Thyroid gland (tissue), 4 donors: ENCODE data around the gene ELFN1. TPM values are rescaled to one million over a fixed set of nuclear protein-coding genes. Genes with fewer than 3 reads are reported as not detected.

Experiments used
- DNase-seq, 2 donors: peaks; one replicate each; pipeline ENCODE4 v3.0.0-alpha.2; 2019
- H3K27ac ChIP-seq, 3 donors: fragments of 200-600 bp; sonication (generic); 1 replicate in 2 of 3; 2 replicates in 1 of 3; pipeline ENCODE4 v1.5.1; 2016 to 2019; ENCODE audit warnings: mild to moderate bottlenecking in 1 of 3, moderate library complexity in 1 of 3
- H3K27me3 ChIP-seq: fragments of 200-600 bp; sonication (generic); one replicate; pipeline ENCODE4 v1.5.1; 2019
- H3K36me3 ChIP-seq, 2 donors: fragments of 200-600 bp; sonication (generic); one replicate each; pipeline ENCODE4 v1.5.1; 2016 to 2019
- H3K4me1 ChIP-seq, 2 donors: fragments of 200-600 bp; sonication (generic); one replicate each; pipeline ENCODE4 v1.5.1; 2017 to 2019
- H3K4me3 ChIP-seq, 3 donors: fragments of 200-600 bp; sonication (generic); replicated peaks in 1 of 3; 1 replicate in 2 of 3; 2 replicates in 1 of 3; pipeline ENCODE4 v1.5.1; 2016; ENCODE audit warnings: mild to moderate bottlenecking in 1 of 3
- H3K9me3 ChIP-seq: fragments of 200-600 bp; sonication (generic); one replicate; pipeline ENCODE4 v1.5.1; 2017
- CTCF ChIP-seq, 6 experiments: fragments of 200-600 bp in 3 of 6; fragments of 450-650 bp in 3 of 6; sonication (generic) in 3 of 6; IDR thresholded peaks; one replicate each; pipeline ENCODE4 v1.5.1; 2016 to 2019; ENCODE audit warnings: antibody characterized with exemption in 6 of 6, mild to moderate bottlenecking in 2 of 6, inconsistent platforms in 1 of 6, moderate library complexity in 1 of 6
- POLR2A ChIP-seq, 2 donors: fragments of 450-650 bp; IDR thresholded peaks; one replicate each; pipeline ENCODE4 v1.6.1; 2017; ENCODE audit warnings: antibody characterized with exemption in 2 of 2, mild to moderate bottlenecking in 2 of 2, moderate library complexity in 1 of 2
- WGBS, 2 donors: methylation state at CpG; one replicate each; pipeline ENCODE4 v1.1.5; 2017; 5-methylcytosine and 5-hydroxymethylcytosine counted together
- intact Hi-C: fragments of 100-400 bp; cut with DNase I; formaldehyde crosslinking; loops from one replicate; pipeline ENCODE4 v1.15.1; 2023
- total RNA-seq, 4 donors: library from RNA; depleted of rRNA; stranded (reverse); fragments of >200 nt; gene quantifications; one replicate each; pipeline ENCODE4 v1.2.3, GENCODE V29; 2016

Gene ELFN1
- total RNA-seq, 4 donors from 2014 or later = 0.11 to 0.96 (median 0.54) TPM

GRCh38 chr7:1666317-1666822, 3.7 kb upstream of the ELFN1 start:
- intact Hi-C loops = loop anchor here (10.0 kb wide), 1 partner anchor 678 kb away; no protein-coding TSS in a partner anchor
- no peaks in the 10 kb centered on the region for H3K9me3 ChIP-seq
- peaks cover 34% of the 10 kb centered on the region for H3K27me3 ChIP-seq
- peaks cover 28 to 53% of the 10 kb centered on the region in 2 donors for H3K4me1 ChIP-seq
- WGBS, 2 donors = 0% methylated on average over 8 of the region's 58 CpGs; no CpG with 5 or more reads in 1 of the 2 donors
- peak overlapping the region in 1 of 3 donors; percentile 29 for H3K4me3 ChIP-seq
- TF ChIP-seq CTCF (IDR thresholded peaks at IDR 0.05) = no peak
- TF ChIP-seq POLR2A (IDR thresholded peaks at IDR 0.05) = no peak
- no peaks in the 10 kb centered on the region for H3K36me3 ChIP-seq
- no peak overlapping the region for H3K27ac ChIP-seq
- DNase-seq = no peak

DNA sequence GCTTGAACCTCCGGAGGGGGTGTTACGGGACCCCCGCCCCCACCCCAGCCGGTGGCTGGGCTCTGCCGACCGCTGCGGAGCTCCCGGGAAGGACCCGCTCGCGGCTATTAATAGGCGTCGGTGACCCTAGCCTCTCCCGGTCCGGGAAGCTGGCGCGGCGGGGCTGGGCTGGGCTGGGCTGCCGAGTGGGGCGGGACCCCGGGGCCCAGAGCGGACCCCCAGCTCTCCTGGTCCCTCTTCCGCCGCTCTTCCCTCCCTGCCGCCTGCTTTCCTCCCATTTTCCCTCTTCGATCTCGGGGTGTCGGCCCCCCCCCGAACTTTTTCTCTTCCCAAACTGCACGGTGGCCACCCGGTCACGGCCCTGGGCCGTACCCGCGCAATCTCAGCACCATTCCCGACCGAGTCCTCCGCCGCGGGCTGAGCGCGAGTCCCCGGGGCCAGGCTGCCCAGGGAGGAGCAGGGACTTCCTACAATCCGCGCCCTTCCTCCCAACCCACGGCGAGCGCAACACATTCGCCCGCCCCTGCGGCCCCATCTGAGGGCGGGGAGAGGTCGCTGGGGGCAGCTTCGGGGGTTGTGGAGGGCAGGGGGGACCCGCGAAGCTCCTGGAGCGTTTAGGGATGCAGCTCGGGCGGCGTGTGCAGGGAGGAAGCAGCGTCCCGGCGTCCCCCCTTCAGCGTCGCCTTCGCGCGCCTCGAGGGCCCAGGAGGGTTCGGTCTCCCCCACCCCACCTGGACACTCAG, 3.1 kb upstream of the ELFN1 start:
- WGBS, 2 donors = 2 to 3% methylated on average over 24 to 47 of the region's 70 CpGs
- H3K4me3 ChIP-seq = peak overlapping the region; percentile 8 to 29 (median 15)
- H3K4me1 ChIP-seq = peaks cover 28 to 53% of the 10 kb centered on the region in 2 donors
- H3K36me3 ChIP-seq = no peaks in the 10 kb centered on the region
- DNase-seq = no peak
- intact Hi-C loops = loop anchor here (10.0 kb wide), 1 partner anchor 678 kb away; no protein-coding TSS in a partner anchor
- peaks cover 34% of the 10 kb centered on the region for H3K27me3 ChIP-seq
- no peaks in the 10 kb centered on the region for H3K9me3 ChIP-seq
- no peak overlapping the region for H3K27ac ChIP-seq
- TF ChIP-seq CTCF (IDR thresholded peaks at IDR 0.05) (no peak), POLR2A (IDR thresholded peaks at IDR 0.05) (no peak)

- H3K4me3 ChIP-seq = peak overlapping the region in 2 of 3 donors; percentile 15 to 29
Observed at GRCh38 chr7:1667566-1668395, 2.3 kb upstream of the ELFN1 start.

DNA sequence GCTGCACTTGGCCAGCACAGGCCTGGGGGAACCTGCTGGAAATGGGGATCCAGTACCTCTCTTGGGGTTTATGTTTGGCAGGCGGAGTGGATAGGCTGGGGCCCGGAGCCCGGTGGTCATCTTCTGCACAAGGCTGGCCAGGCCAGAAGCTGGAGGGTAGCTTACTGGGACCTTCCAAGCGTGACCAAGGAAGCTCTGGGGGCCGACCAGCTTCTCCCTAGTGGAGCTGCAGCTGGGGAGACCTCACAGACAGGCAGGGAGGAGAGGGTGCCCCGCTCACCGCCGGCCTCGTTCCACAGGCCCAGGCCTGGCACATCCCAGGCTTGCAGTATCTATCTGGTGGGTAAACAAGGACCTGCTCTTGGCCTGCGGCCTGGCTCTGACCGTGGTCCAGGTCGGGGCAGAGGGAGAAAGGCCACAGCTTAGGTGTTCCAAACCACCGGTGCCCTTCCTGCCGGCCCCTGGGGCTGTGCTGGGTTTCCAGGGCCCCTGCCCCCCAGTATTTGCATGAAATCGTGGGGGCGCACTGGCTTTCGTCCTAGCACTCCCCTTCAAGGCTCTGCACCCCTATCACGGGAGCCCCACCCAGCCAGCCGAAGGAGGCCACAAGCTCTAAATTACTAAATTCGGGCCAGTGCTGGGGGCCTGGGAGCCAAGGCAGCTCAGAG, 1.5 kb upstream of the ELFN1 start:
- no peak for DNase-seq
- Histone ChIP-seq H3K4me3 (no peak overlapping the region), H3K9me3 (no peaks in the 10 kb centered on the region), H3K27me3 (peaks cover 38% of the 10 kb centered on the region), H3K4me1 (peaks cover 28 to 53% of the 10 kb centered on the region in 2 donors), H3K36me3 (no peaks in the 10 kb centered on the region), H3K27ac (no peak overlapping the region)
- TF ChIP-seq POLR2A (IDR thresholded peaks at IDR 0.05) (no peak), CTCF (IDR thresholded peaks at IDR 0.05) (no peak)
- intact Hi-C loops = loop anchor here (10.0 kb wide), 1 partner anchor 676 kb away; no protein-coding TSS in a partner anchor
- WGBS, 2 donors = 41 to 49% methylated on average over 3 to 6 of the region's 20 CpGs

More at GRCh38 chr7:1667566-1668395, 2.3 kb upstream of the ELFN1 start:
- Histone ChIP-seq H3K36me3 (no peaks in the 10 kb centered on the region), H3K27ac (no peak overlapping the region), H3K9me3 (no peaks in the 10 kb centered on the region), H3K27me3 (peaks cover 38% of the 10 kb centered on the region), H3K4me1 (peaks cover 28 to 53% of the 10 kb centered on the region in 2 donors)
- TF ChIP-seq CTCF (IDR thresholded peaks at IDR 0.05) = no peak
- TF ChIP-seq POLR2A (IDR thresholded peaks at IDR 0.05) = no peak
- WGBS, 2 donors = 26% methylated on average over 8 of the region's 77 CpGs; no CpG with 5 or more reads in 1 of the 2 donors
- no peak for DNase-seq
- intact Hi-C loops = loop anchor here (10.0 kb wide), 1 partner anchor 677 kb away; no protein-coding TSS in a partner anchor
